Transverse colon (tissue), 4 donors: ENCODE data around the gene ZNF254. TPM values are rescaled to one million over a fixed set of nuclear protein-coding genes. Genes with fewer than 3 reads are reported as not detected.

Source experiments
- DNase-seq: peaks from one replicate; pipeline ENCODE4 v3.0.0-alpha.2; 2019
- H3K27ac ChIP-seq, 4 donors: fragments of 200-600 bp; sonication (generic); 2 replicates each; pipeline ENCODE4 v1.5.1; 2016 to 2018; ENCODE audit warnings: inconsistent platforms in 4 of 4
- H3K27me3 ChIP-seq: fragments of 200-600 bp; sonication (generic); 2 replicates; pipeline ENCODE4 v1.5.1; 2017; ENCODE audit warnings: inconsistent platforms
- H3K36me3 ChIP-seq, 4 donors: fragments of 200-600 bp; sonication (generic); 2 replicates each; pipeline ENCODE4 v1.5.1; 2017 to 2019; ENCODE audit warnings: inconsistent platforms in 4 of 4
- H3K4me1 ChIP-seq, 4 donors: fragments of 200-600 bp; sonication (generic); 2 replicates each; pipeline ENCODE4 v1.5.1; 2017 to 2020; ENCODE audit warnings: inconsistent platforms in 4 of 4
- H3K4me3 ChIP-seq, 4 donors: fragments of 200-600 bp; sonication (generic); 1 replicate in 1 of 4; 2 replicates in 3 of 4; pipeline versions ENCODE4 v1.5.1 to v1.6.1; 2017 to 2019; ENCODE audit warnings: inconsistent platforms in 4 of 4
- H3K9me3 ChIP-seq, 2 donors: fragments of 200-600 bp; sonication (generic); 2 replicates each; pipeline ENCODE4 v1.5.1; 2017 to 2019; ENCODE audit warnings: inconsistent platforms in 2 of 2
- CTCF ChIP-seq, 5 experiments: fragments of 200-600 bp in 3 of 5; fragments of 450-650 bp in 2 of 5; sonication (generic) in 3 of 5; IDR thresholded peaks; 1 replicate in 2 of 5; 2 replicates in 3 of 5; pipeline ENCODE4 v1.5.1; 2016 to 2017; ENCODE audit warnings: antibody characterized with exemption in 5 of 5, inconsistent platforms in 3 of 5, mild to moderate bottlenecking in 2 of 5, moderate library complexity in 1 of 5
- EP300 ChIP-seq: sonication (generic); formaldehyde crosslinking; IDR thresholded peaks from one replicate; pipeline ENCODE4 v1.6.1; 2017; ENCODE audit warnings: antibody characterized with exemption, low read depth
- POLR2A ChIP-seq: fragments of 450-650 bp; IDR thresholded peaks from one replicate; pipeline ENCODE4 v1.6.1; 2016; ENCODE audit warnings: antibody characterized with exemption, mild to moderate bottlenecking, moderate library complexity
- POLR2AphosphoS5 ChIP-seq, 3 donors: sonication (generic); formaldehyde crosslinking; IDR thresholded peaks; one replicate each; pipeline ENCODE4 v1.6.1; 2016; ENCODE audit warnings: antibody characterized with exemption in 3 of 3
- WGBS, 2 donors: methylation state at CpG; one replicate each; pipeline ENCODE4 v1.1.5; 2018; ENCODE audit warnings: low coverage in 1 of 2; 5-methylcytosine and 5-hydroxymethylcytosine counted together
- in situ Hi-C, 4 donors: fragments of 200-750 bp; cut with MboI; loops; one replicate each; pipeline versions ENCODE4 v1.15.0 to v1.15.1; 2017; ENCODE audit warnings: low sequenced_read_pairs in 3 of 4, low pct_ligation_motif_present in 1 of 4, low pct_unique_long_range_greater_than_20kb in 1 of 4
- intact Hi-C: fragments of 100-400 bp; cut with DNase I; formaldehyde crosslinking; loops from one replicate; pipeline ENCODE4 v1.15.1; 2023; ENCODE audit warnings: low total_unique reads
- total RNA-seq, 4 donors: library from RNA; depleted of rRNA; stranded (reverse); fragments of >200 nt; gene quantifications; one replicate each; pipeline ENCODE4 v1.1.0, GENCODE V29; 2016

ZNF254 gene
- total RNA-seq, 4 donors from 2014 or later = 5.2 to 25.1 (median 21.4) TPM

DNA sequence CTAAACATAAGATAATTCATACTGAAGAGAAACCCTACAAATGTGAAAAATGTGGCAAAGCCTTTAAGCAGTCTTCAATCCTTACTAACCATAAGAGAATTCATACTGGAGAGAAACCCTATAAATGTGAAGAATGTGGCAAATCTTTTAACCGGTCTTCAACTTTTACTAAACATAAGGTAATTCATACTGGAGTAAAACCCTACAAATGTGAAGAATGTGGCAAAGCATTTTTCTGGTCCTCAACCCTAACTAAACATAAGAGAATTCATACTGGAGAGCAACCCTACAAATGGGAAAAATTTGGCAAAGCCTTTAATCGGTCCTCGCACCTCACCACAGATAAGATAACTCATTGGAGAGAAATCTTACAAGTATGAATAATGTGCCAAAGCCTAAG lies 40.6 kb downstream of the ZNF254 start:
- H3K36me3 ChIP-seq = peaks cover 3 to 74% (median 31%) of the 10 kb centered on the region in 4 donors
- H3K4me3 ChIP-seq = no peak overlapping the region
- no peak for DNase-seq
- H3K4me1 ChIP-seq = no peaks in the 10 kb centered on the region
- intact Hi-C loops (no loop called here), in situ Hi-C loops (no loop called here)
- no peaks in the 10 kb centered on the region for H3K27me3 ChIP-seq
- 97 to 100% methylated on average over 3 of the region's 3 CpGs for WGBS, 2 donors
- TF ChIP-seq POLR2A (no peak), CTCF (IDR thresholded peaks at IDR 0.05) (no peak)
- no peak overlapping the region for H3K27ac ChIP-seq
- H3K9me3 ChIP-seq = peaks cover 93 to 99% of the 10 kb centered on the region in 2 donors

GRCh38 chr19:24140099-24140498 lies 53.1 kb downstream of the ZNF254 start:
- intact Hi-C loops = no loop called here

GRCh38 chr19:24140591-24140990 lies 53.6 kb downstream of the ZNF254 start:
- no peak overlapping the region for H3K27ac ChIP-seq
- H3K4me1 ChIP-seq = no peaks in the 10 kb centered on the region
- H3K27me3 ChIP-seq = no peaks in the 10 kb centered on the region
- peaks cover 73 to 82% of the 10 kb centered on the region in 2 donors for H3K9me3 ChIP-seq
- in situ Hi-C loops (no loop called here), intact Hi-C loops (no loop called here)
- H3K36me3 ChIP-seq = peaks cover 0 to 28% (median 7%) of the 10 kb centered on the region in 4 donors
- H3K4me3 ChIP-seq = no peak overlapping the region
- TF ChIP-seq POLR2AphosphoS5 (IDR thresholded peaks at IDR 0.05) (no peak), EP300 (no peak), CTCF (IDR thresholded peaks at IDR 0.05) (no peak), POLR2A (no peak)
- no peak for DNase-seq

More at GRCh38 chr19:24140099-24140498, 53.1 kb downstream of the ZNF254 start:
- WGBS, 2 donors = 87 to 100% methylated on average over 2 to 3 of the region's 3 CpGs
- in situ Hi-C loops = no loop called here
- peaks cover 0 to 30% (median 9%) of the 10 kb centered on the region in 4 donors for H3K36me3 ChIP-seq
- peaks cover 76 to 85% of the 10 kb centered on the region in 2 donors for H3K9me3 ChIP-seq
- no peak overlapping the region for H3K4me3 ChIP-seq
- no peak for DNase-seq
- TF ChIP-seq POLR2AphosphoS5 (IDR thresholded peaks at IDR 0.05) (no peak), CTCF (IDR thresholded peaks at IDR 0.05) (no peak), POLR2A (no peak), EP300 (no peak)
- no peak overlapping the region for H3K27ac ChIP-seq
- no peaks in the 10 kb centered on the region for H3K27me3 ChIP-seq
- H3K4me1 ChIP-seq = no peaks in the 10 kb centered on the region

- no peak for DNase-seq
- intact Hi-C loops (no loop called here), in situ Hi-C loops (no loop called here)
- Histone ChIP-seq H3K4me3 (no peak overlapping the region), H3K36me3 (peaks cover 0 to 25% (median 3%) of the 10 kb centered on the region in 4 donors), H3K27me3 (no peaks in the 10 kb centered on the region), H3K9me3 (peaks cover 71 to 82% of the 10 kb centered on the region in 2 donors), H3K4me1 (no peaks in the 10 kb centered on the region), H3K27ac (no peak overlapping the region)
- TF ChIP-seq EP300 (no peak), POLR2AphosphoS5 (IDR thresholded peaks at IDR 0.05) (no peak), CTCF (IDR thresholded peaks at IDR 0.05) (no peak), POLR2A (no peak)
Observed at GRCh38 chr19:24141612-24142011, 54.6 kb downstream of the ZNF254 start.
